Measurements from ENCODE around the gene ST6GAL1. TPM values are rescaled to one million over a fixed set of nuclear protein-coding genes. Genes with fewer than 3 reads are reported as not detected.

Gene ST6GAL1
- total RNA-seq, 1 experiment from 2014 or later = 25.6 TPM

GRCh38 chr3:187069857-187070516, 139.7 kb downstream of the ST6GAL1 start:
- CTCF ChIA-PET = no interaction called here
- H3K27me3 ChIP-seq (ENCODE audit: insufficient read depth, low read depth) = no peaks in the 10 kb centered on the region
- H3K9me2 ChIP-seq (ENCODE audit: insufficient read depth) = no peaks in the 10 kb centered on the region
- no peaks in the 10 kb centered on the region for H3K79me2 ChIP-seq (ENCODE audit: low read depth)
- H3K4me2 ChIP-seq = no peak overlapping the region
- H4K20me1 ChIP-seq (ENCODE audit: insufficient read depth) = no peaks in the 10 kb centered on the region
- TF ChIP-seq CTCF (conservative IDR thresholded peaks at IDR 0.05) = no peak
- no peak for TF ChIP-seq EZH2 (IDR thresholded peaks at IDR 0.05; ENCODE audit: low read depth)
- no TSS peak for BruUV-seq (replicated peaks)
- no peak for DNase-seq
- H3K9me3 ChIP-seq (ENCODE audit: insufficient read depth, low read depth) = peaks cover 6% of the 10 kb centered on the region; the same call in 1 of the 2 replicates
- no peaks in the 10 kb centered on the region for H3K36me3 ChIP-seq (ENCODE audit: low read depth)
- peaks cover 13% of the 10 kb centered on the region for H3K4me1 ChIP-seq (replicated peaks; ENCODE audit: insufficient read depth)
- H3K27ac ChIP-seq = no peak overlapping the region
- no peak overlapping the region for H2AFZ ChIP-seq
- intact Hi-C loops (cut with micrococcal nuclease; ENCODE audit: unreplicated experiment) = no loop called here
- H3K4me3 ChIP-seq = no peak overlapping the region
- POLR2A ChIA-PET (ENCODE audit: unreplicated experiment) = no interaction called here
- H3F3A ChIP-seq (ENCODE audit: insufficient read depth, low read depth) = peaks cover 11% of the 10 kb centered on the region

- Histone ChIP-seq H3K27ac (no peak overlapping the region), H2AFZ (no peak overlapping the region), H3F3A (ENCODE audit: insufficient read depth, low read depth) (no peaks in the 10 kb centered on the region), H4K20me1 (ENCODE audit: insufficient read depth) (no peaks in the 10 kb centered on the region), H3K4me1 (replicated peaks; ENCODE audit: insufficient read depth) (no peaks in the 10 kb centered on the region), H3K9me2 (ENCODE audit: insufficient read depth) (no peaks in the 10 kb centered on the region), H3K9me3 (ENCODE audit: insufficient read depth, low read depth) (peaks cover 6% of the 10 kb centered on the region; the same call in 1 of the 2 replicates), H3K79me2 (ENCODE audit: low read depth) (no peaks in the 10 kb centered on the region), H3K36me3 (ENCODE audit: low read depth) (no peaks in the 10 kb centered on the region), H3K27me3 (ENCODE audit: insufficient read depth, low read depth) (no peaks in the 10 kb centered on the region), H3K4me3 (no peak overlapping the region), H3K4me2 (no peak overlapping the region)
- DNase-seq = no peak
- intact Hi-C loops (cut with micrococcal nuclease; ENCODE audit: unreplicated experiment) = no loop called here
- CTCF ChIA-PET = no interaction called here
- POLR2A ChIA-PET (ENCODE audit: unreplicated experiment) = no interaction called here
- no peak for TF ChIP-seq EZH2 (IDR thresholded peaks at IDR 0.05; ENCODE audit: low read depth)
- TF ChIP-seq CTCF (conservative IDR thresholded peaks at IDR 0.05) = no peak
- no TSS peak for BruUV-seq (replicated peaks)
These were observed 141.8 kb downstream of the ST6GAL1 start for GRCh38 chr3:187072102-187072501.

- TF ChIP-seq CTCF (conservative IDR thresholded peaks at IDR 0.05) (no peak), EZH2 (IDR thresholded peaks at IDR 0.05; ENCODE audit: low read depth) (no peak)
- no peaks in the 10 kb centered on the region for H3K9me2 ChIP-seq (ENCODE audit: insufficient read depth)
- no TSS peak for BruUV-seq (replicated peaks)
These were observed 142.2 kb downstream of the ST6GAL1 start for GRCh38 chr3:187072511-187072910.

More at GRCh38 chr3:187072511-187072910, 142.2 kb downstream of the ST6GAL1 start:
- H3K9me3 ChIP-seq (ENCODE audit: insufficient read depth, low read depth) = peaks cover 6% of the 10 kb centered on the region; the same call in 1 of the 2 replicates
- no peaks in the 10 kb centered on the region for H3K79me2 ChIP-seq (ENCODE audit: low read depth)
- ChIA-PET CTCF (no interaction called here), POLR2A (ENCODE audit: unreplicated experiment) (no interaction called here)
- intact Hi-C loops (cut with micrococcal nuclease; ENCODE audit: unreplicated experiment) = no loop called here
- H3K4me1 ChIP-seq (replicated peaks; ENCODE audit: insufficient read depth) = no peaks in the 10 kb centered on the region
- H3F3A ChIP-seq (ENCODE audit: insufficient read depth, low read depth) = no peaks in the 10 kb centered on the region
- no peak overlapping the region for H3K4me2 ChIP-seq
- H2AFZ ChIP-seq = no peak overlapping the region
- H3K27me3 ChIP-seq (ENCODE audit: insufficient read depth, low read depth) = no peaks in the 10 kb centered on the region
- no peak overlapping the region for H3K27ac ChIP-seq
- no peak for DNase-seq
- H3K36me3 ChIP-seq (ENCODE audit: low read depth) = no peaks in the 10 kb centered on the region
- no peaks in the 10 kb centered on the region for H4K20me1 ChIP-seq (ENCODE audit: insufficient read depth)
- no peak overlapping the region for H3K4me3 ChIP-seq

Measured in PC-9 (cell line).